Smooth muscle cell of the pulmonary artery (primary cell): ENCODE measurements around the gene ANKRD33. TPM values are rescaled to one million over a fixed set of nuclear protein-coding genes. Genes with fewer than 3 reads are reported as not detected.

Experiments used
- total RNA-seq: library from RNA; depleted of rRNA; stranded (reverse); fragments of >200 nt; gene quantifications from 2 replicates; pipeline ENCODE4 v1.2.3, GENCODE V29; 2014

The ANKRD33 gene, protein sequence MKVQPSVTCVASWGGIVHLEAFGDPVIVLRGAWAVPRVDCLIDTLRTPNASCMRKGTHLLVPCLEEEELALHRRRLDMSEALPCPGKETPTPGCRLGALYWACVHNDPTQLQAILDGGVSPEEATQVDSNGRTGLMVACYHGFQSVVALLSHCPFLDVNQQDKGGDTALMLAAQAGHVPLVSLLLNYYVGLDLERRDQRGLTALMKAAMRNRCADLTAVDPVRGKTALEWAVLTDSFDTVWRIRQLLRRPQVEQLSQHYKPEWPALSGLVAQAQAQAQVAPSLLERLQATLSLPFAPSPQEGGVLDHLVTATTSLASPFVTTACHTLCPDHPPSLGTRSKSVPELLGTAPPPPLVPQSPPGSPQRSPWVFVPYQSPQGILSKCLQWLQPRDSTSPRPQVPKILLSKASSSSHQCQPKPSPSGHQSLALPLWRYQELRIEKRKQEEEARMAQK
- 0.03 TPM in 1 of 2 replicates, not detected in the other for total RNA-seq

DNA sequence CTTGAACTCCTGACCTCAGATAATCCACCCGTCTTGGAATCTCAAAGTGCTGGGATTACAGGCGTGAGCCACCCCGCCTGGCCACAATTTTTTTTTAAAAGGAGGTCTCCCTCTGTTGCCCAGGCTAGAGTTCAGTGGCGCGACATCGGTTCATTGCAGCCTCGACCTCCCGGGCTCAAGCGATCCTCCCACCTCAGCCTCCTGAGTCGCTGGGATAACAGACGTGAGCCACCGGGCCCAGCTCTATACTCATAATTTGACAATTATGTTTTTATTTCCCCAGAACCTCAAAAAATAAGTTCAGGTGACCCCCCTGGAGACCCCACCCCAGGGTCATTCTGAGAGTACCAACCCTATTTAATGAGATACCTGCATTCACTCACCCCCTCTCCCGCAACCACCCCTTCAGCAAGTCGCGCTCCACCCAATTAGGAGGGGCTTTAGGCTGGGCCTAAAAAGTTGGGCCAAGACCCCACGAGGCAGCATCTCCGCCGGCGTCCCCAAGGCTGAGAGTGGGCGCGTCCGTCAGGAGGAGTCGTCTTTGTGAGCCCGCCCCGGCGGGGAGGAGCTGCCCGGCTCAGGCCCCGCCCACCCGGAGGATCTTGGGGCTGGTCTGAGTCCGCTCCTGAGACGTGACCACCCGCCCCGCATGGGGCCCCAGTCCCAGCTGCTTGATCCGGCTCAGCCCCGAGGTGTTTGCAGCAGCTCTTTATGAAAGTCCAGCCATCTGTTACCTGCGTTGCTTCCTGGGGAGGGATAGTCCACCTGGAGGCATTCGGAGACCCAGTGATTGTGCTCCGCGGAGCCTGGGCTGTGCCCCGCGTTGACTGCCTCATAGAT is at the start of gene ANKRD33:
ANKRD33 (plus strand) TSS at position 628 of the 840 bp plus-strand sequence; CDS start at position 712, 84 bp downstream.

DNA sequence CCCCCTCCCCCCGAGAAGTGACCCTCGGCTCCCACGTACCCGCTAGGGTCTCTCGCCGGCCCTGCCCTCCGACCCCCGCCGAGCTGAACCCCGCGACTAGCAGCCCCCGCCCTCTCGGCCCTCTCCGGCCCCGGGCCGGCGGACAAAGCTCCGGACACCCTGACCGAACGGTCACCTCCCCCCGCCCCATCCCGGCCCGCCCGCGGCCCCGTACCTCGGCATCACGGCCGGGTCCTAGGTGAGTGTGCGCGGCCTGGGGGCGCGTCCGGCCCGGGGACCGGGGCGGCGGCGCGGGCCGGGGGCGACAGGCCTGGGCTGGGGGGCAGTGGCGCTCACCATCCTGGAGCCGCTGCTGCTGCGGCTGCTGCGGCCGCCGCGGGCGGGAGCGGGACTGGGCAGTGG is 39.6 kb upstream of the ANKRD33 start, which contains the start of gene FIGNL2:
FIGNL2 (minus strand) TSS at position 393 of the 402 bp plus-strand sequence. CDS start 26,305 bp downstream, outside the sequence.

DNA sequence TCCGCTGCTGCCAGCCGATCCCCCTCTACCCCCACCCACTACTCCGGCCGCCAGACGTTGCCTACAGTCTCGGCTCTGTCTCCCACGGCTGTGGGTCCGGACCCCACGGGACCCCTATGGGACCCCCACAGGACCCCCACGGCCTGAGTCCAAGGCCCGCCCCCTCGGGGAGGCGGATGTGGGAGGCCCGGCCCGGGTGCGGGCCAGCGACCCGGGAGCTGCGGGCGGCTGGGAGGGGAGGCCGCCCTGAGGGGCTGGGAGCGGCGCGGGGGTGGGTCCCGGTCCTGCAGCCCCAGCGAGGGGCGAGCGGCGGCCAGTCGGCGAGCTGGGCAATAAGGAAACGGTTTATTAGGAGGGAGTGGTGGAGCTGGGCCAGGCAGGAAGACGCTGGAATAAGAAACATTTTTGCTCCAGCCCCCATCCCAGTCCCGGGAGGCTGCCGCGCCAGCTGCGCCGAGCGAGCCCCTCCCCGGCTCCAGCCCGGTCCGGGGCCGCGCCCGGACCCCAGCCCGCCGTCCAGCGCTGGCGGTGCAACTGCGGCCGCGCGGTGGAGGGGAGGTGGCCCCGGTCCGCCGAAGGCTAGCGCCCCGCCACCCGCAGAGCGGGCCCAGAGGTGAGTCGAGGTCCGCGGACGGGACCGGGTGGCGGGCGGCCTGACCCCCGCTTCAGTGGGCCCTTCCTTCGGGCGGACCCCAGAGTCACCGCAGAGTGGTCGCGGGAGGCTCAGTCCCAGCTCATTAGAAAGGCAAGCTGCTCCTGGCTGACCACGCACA is 19.4 kb downstream of the ANKRD33 start, which contains the start of gene ACVRL1:
ACVRL1 (plus strand) TSS at position 422 of the 773 bp plus-strand sequence. CDS start 4,971 bp downstream, outside the sequence.

Other genes with a start within 250 kb of the ANKRD33 start
- gene FIGNL2, start 39.4 kb upstream of the ANKRD33 start, total RNA-seq, result under 0.01 and 0.03 TPM in 2 replicates
- 6.2 and 31.9 TPM in 2 replicates for gene ACVRL1, start 19.4 kb downstream of the ANKRD33 start, total RNA-seq
- gene ACVR1B, start 63.6 kb downstream of the ANKRD33 start, total RNA-seq, result 16.4 and 18.4 TPM in 2 replicates
- gene TAMALIN, start 118.8 kb downstream of the ANKRD33 start, total RNA-seq, result 2.7 and 5.0 TPM in 2 replicates
- 5.9 and 7.5 TPM in 2 replicates for gene NR4A1, start 163.3 kb downstream of the ANKRD33 start, total RNA-seq
- gene ATG101, start 181.9 kb downstream of the ANKRD33 start, total RNA-seq, result 70.4 and 73.8 TPM in 2 replicates
- gene SMIM41, start 191.6 kb downstream of the ANKRD33 start, total RNA-seq, result 0.07 and 0.10 TPM in 2 replicates